A549 (cell line): ENCODE data around the gene FOXQ1. TPM values are rescaled to one million over a fixed set of nuclear protein-coding genes. Genes with fewer than 3 reads are reported as not detected.

ENCODE experiments used
- ATAC-seq, 2 experiments: fragments of 200-7000 bp in 1 of 2; fragments of >200 bp in 1 of 2; cut with Nextera tagmentation in 1 of 2; cut with Tn5 transposase in 1 of 2; 3 replicates each; pipeline versions ENCODE4 v1.8.0 to v1.9.1; 2018 to 2020; ENCODE audit warnings: mild to moderate bottlenecking in 1 of 2, moderate library complexity in 1 of 2
- CTCF ChIA-PET: fragments of 300-600 bp; sonication (Branson Sonifier 250); formaldehyde crosslinking; extraction: SDS; loops from one replicate; lab custom pipeline; 2021; ENCODE audit warnings: antibody characterized with exemption, inconsistent platforms; lab: Yijun Ruan, JAX
- POLR2A ChIA-PET: fragments of 350-600 bp; formaldehyde crosslinking; extraction: SDS; loops from one replicate; lab custom pipeline; 2021; ENCODE audit warnings: antibody characterized with exemption, inconsistent platforms; lab: Yijun Ruan, JAX
- DNase-seq, 2 experiments: peaks; one replicate each; pipeline versions ENCODE4 v3.0.0 to v3.0.0-alpha.2; 2011 to 2016; ENCODE audit warnings: low read depth in 1 of 2, low spot score in 1 of 2
- FAIRE-seq: peaks from 2 replicates; lab custom pipeline; 2011; peaks lifted over from hg19 to GRCh38; lab: Jason Lieb, UNC
- H3K27ac ChIP-seq, 2 experiments: fragments of >200 bp; sonication (Bioruptor Twin); formaldehyde crosslinking; 3 replicates each; pipeline ENCODE4 v1.5.1; 2016 to 2017
- H3K4me1 ChIP-seq: fragments of >200 bp; sonication (Bioruptor Twin); formaldehyde crosslinking; 3 replicates; pipeline ENCODE4 v1.6.1; 2016
- H3K4me2 ChIP-seq: fragments of >200 bp; sonication (Bioruptor Twin); formaldehyde crosslinking; 3 replicates; pipeline ENCODE4 v1.6.1; 2016
- H3K4me3 ChIP-seq: fragments of >200 bp; sonication (Bioruptor Twin); formaldehyde crosslinking; 3 replicates; pipeline ENCODE4 v1.5.1; 2016
- H3K9me3 ChIP-seq: fragments of >200 bp; sonication (Bioruptor Twin); formaldehyde crosslinking; 3 replicates; pipeline ENCODE4 v1.6.1; 2016
- ATOH8 ChIP-seq: fragments of 250-450 bp; sonication (Bioruptor Pico); IDR thresholded peaks from 2 replicates; pipeline ENCODE4 v1.5.0; 2020; ENCODE audit warnings: low read depth, mild to moderate bottlenecking, moderate library complexity
- BCL3 ChIP-seq: fragments of >200 bp; sonication (Bioruptor Twin); formaldehyde crosslinking; IDR thresholded peaks from 3 replicates; pipeline ENCODE4 v1.6.1; 2016
- CBX2 ChIP-seq: fragments of 200-600 bp; sonication (generic); IDR thresholded peaks from 2 replicates; pipeline ENCODE4 v1.6.1; 2016; ENCODE audit warnings: low read depth, mild to moderate bottlenecking, borderline replicate concordance
- CEBPB ChIP-seq, 2 experiments: fragments of >200 bp in 1 of 2; sonication (Bioruptor Twin) in 1 of 2; formaldehyde crosslinking in 1 of 2; IDR thresholded peaks; 2 replicates each; pipeline ENCODE4 v1.6.1; 2012 to 2016
- CTCF ChIP-seq: fragments of >200 bp; sonication (Bioruptor Twin); formaldehyde crosslinking; IDR thresholded peaks from 3 replicates; pipeline ENCODE4 v1.5.1; 2016
- EP300 ChIP-seq, 2 experiments: fragments of >200 bp; sonication (Bioruptor Twin); formaldehyde crosslinking; IDR thresholded peaks; 2 replicates in 1 of 2; 3 replicates in 1 of 2; pipeline ENCODE4 v1.6.1; 2016 to 2017
- FOSB ChIP-seq: fragments of 250-450 bp; sonication (Bioruptor Pico); IDR thresholded peaks from 2 replicates; pipeline ENCODE4 v1.5.0; 2020; ENCODE audit warnings: mild to moderate bottlenecking, moderate library complexity
- FOSL2 ChIP-seq, 2 experiments: fragments of 450-650 bp in 1 of 2; fragments of >200 bp in 1 of 2; sonication (Bioruptor Twin) in 1 of 2; formaldehyde crosslinking; IDR thresholded peaks; 2 replicates each; pipeline versions ENCODE4 v1.5.0 to v1.6.1; 2016 to 2020; ENCODE audit warnings: mild to moderate bottlenecking in 1 of 2, moderate library complexity in 1 of 2
- GATA3 ChIP-seq: IDR thresholded peaks from 2 replicates; pipeline ENCODE4 v1.6.1; 2012; ENCODE audit warnings: borderline replicate concordance
- HES2 ChIP-seq: fragments of >200 bp; sonication (Bioruptor Twin); formaldehyde crosslinking; IDR thresholded peaks from 2 replicates; pipeline ENCODE4 v1.6.1; 2016
- HOXB5 ChIP-seq: fragments of 250-450 bp; sonication (Bioruptor Pico); IDR thresholded peaks from 2 replicates; pipeline ENCODE4 v1.5.0; 2020; ENCODE audit warnings: mild to moderate bottlenecking, moderate library complexity
- JUN ChIP-seq, 2 experiments: fragments of >200 bp; sonication (Bioruptor Twin); formaldehyde crosslinking; IDR thresholded peaks; 2 replicates in 1 of 2; 3 replicates in 1 of 2; pipeline ENCODE4 v1.6.1; 2016 to 2017
- JUNB ChIP-seq: fragments of >200 bp; sonication (Bioruptor Twin); formaldehyde crosslinking; IDR thresholded peaks from 2 replicates; pipeline ENCODE4 v1.6.1; 2016
- MAFK ChIP-seq: fragments of 450-650 bp; IDR thresholded peaks from 2 replicates; pipeline ENCODE4 v1.6.1; 2014; ENCODE audit not compliant: partially characterized antibody
- MAX ChIP-seq: IDR thresholded peaks from 2 replicates; pipeline ENCODE4 v1.6.1; 2012
- NFE2L2 ChIP-seq: fragments of 150-350 bp; conservative IDR thresholded peaks from 2 replicates; pipeline ENCODE4 v1.6.1; 2014; ENCODE audit warnings: low read length
- PBX3 ChIP-seq: IDR thresholded peaks from 2 replicates; pipeline ENCODE4 v1.6.1; 2012
- POLR2A ChIP-seq: IDR thresholded peaks from 2 replicates; pipeline ENCODE4 v1.6.1; 2012; ENCODE audit warnings: mild to moderate bottlenecking, low read length
- RAD21 ChIP-seq, 2 experiments: fragments of >200 bp in 1 of 2; sonication (Bioruptor Twin) in 1 of 2; formaldehyde crosslinking in 1 of 2; IDR thresholded peaks in 1 of 2; conservative IDR thresholded peaks in 1 of 2; 2 replicates in 1 of 2; 3 replicates in 1 of 2; pipeline ENCODE4 v1.6.1; 2012 to 2018; ENCODE audit warnings: inconsistent platforms in 1 of 2
- SMC3 ChIP-seq: fragments of >200 bp; sonication (Bioruptor Twin); formaldehyde crosslinking; IDR thresholded peaks from 3 replicates; pipeline ENCODE4 v1.6.1; 2018; ENCODE audit warnings: inconsistent platforms
- ZSCAN20 ChIP-seq: fragments of 250-450 bp; sonication (Bioruptor Pico); IDR thresholded peaks from 2 replicates; pipeline ENCODE4 v1.8.0; 2022; ENCODE audit warnings: mild to moderate bottlenecking, moderate library complexity
- WGBS: methylation state at CpG from one replicate; pipeline ENCODE4 v1.1.6; 2017; ENCODE audit errors: missing lambda C conversion rate; 5-methylcytosine and 5-hydroxymethylcytosine counted together
- polyA plus RNA-seq, 4 experiments: library from polyadenylated mRNA; depleted of rRNA in 3 of 4; stranded (reverse); fragments of >200 nt; fragmentation: RNase III in 1 of 4; extraction: RNeasy Plus Mini Kit Qiagen cat#74134 plus additional on column Dnase treatment in 1 of 4; gene quantifications; 2 replicates in 3 of 4; 3 replicates in 1 of 4; pipeline ENCODE4 v1.2.3, GENCODE V29; 2011 to 2017

The FOXQ1 gene
- polyA plus RNA-seq, 2 of the 4 experiments (the other 2 are of a cell fraction), result 3.5 to 3.6 TPM

GRCh38 chr6:1322696-1323219 lies 10.9 kb downstream of the FOXQ1 start:
- no peaks in the 10 kb centered on the region for H3K9me3 ChIP-seq
- H3K4me3 ChIP-seq, result no peak overlapping the region
- peak in 1 of 2 experiments; percentile 57 for DNase-seq
- peak overlapping the region; percentile 80 to 84 for H3K27ac ChIP-seq
- FAIRE-seq, result no peak
- ChIA-PET CTCF (interaction anchor here (1.4 to 1.9 kb wide), 3 partner anchors 9 to 13 kb away, joined by 4 to 8 read pairs (median 7); no protein-coding TSS in a partner anchor), POLR2A (no interaction called here)
- 56% methylated on average over 5 of the region's 5 CpGs for WGBS
- H3K4me2 ChIP-seq, result peak overlapping the region; percentile 49
- peaks cover 60% of the 10 kb centered on the region for H3K4me1 ChIP-seq
- TF ChIP-seq POLR2A (no peak), CBX2 (no peak)
- TF ChIP-seq, all 56 proteins: peak for 0
- no peak for ATAC-seq

GRCh38 chr6:1324936-1325335 lies 13.0 kb downstream of the FOXQ1 start:
- DNase-seq, result peak in 1 of 2 experiments; percentile 36
- Histone ChIP-seq H3K4me3 (no peak overlapping the region), H3K4me1 (peaks cover 61% of the 10 kb centered on the region), H3K27ac (peak overlapping the region; percentile 80 to 84), H3K9me3 (no peaks in the 10 kb centered on the region)
- no peak for FAIRE-seq
- WGBS, result 35% methylated on average over 6 of the region's 7 CpGs
- ATAC-seq, result peak in 1 of 2 experiments; percentile 12; a peak in 3 of 6 replicates
- CTCF ChIA-PET, result interaction anchor here (0.6 to 1.9 kb wide), 12 partner anchors 9 to 732 kb away, joined by 3 to 11 read pairs (median 5); partner anchors contain the start of gene FOXQ1
- POLR2A ChIA-PET, result interaction anchor here (0.9 to 1.8 kb wide), 4 partner anchors 9 to 28 kb away, joined by 3 to 20 read pairs (median 6); partner anchors contain the start of gene FOXQ1
- TF ChIP-seq MAFK (peak; percentile 64), CEBPB (IDR thresholded peaks at IDR 0.05) (peak in 1 of 2 experiments; percentile 82; a peak in 3 of 4 replicates), MAX (peak; percentile 56), HOXB5 (no peak)
- TF ChIP-seq, all 56 proteins: peak for 3
- peak overlapping the region; percentile 79 for H3K4me2 ChIP-seq

- POLR2A ChIA-PET, result interaction anchor here (0.9 to 1.8 kb wide), 4 partner anchors 10 to 29 kb away, joined by 3 to 20 read pairs (median 6); partner anchors contain the start of gene FOXQ1
Measured at GRCh38 chr6:1325461-1326309, 13.8 kb downstream of the FOXQ1 start.

More at GRCh38 chr6:1325461-1326309, 13.8 kb downstream of the FOXQ1 start:
- peak overlapping the region; percentile 79 for H3K4me2 ChIP-seq
- H3K9me3 ChIP-seq, result 0 out of 3 replicates have a peak, but pooled peaks cover 3% of the 10 kb centered on the region
- FAIRE-seq (no peak), ATAC-seq (peak; percentile 96), DNase-seq (peak; percentile 77 to 93)
- peak overlapping the region; percentile 80 to 84 for H3K27ac ChIP-seq
- H3K4me3 ChIP-seq, result no peak overlapping the region
- peaks cover 61% of the 10 kb centered on the region for H3K4me1 ChIP-seq
- CTCF ChIA-PET, result interaction anchor here (0.6 to 1.7 kb wide), 11 partner anchors 9 to 733 kb away, joined by 3 to 11 read pairs (median 5); partner anchors contain the start of gene FOXQ1
- TF ChIP-seq GATA3 (peak; percentile 100), BCL3 (peak; percentile 82; the same call in 1 of the 3 replicates), JUN (IDR thresholded peaks at IDR 0.05) (peak; percentile 90 to 92), NFE2L2 (peak; percentile 33), CEBPB (IDR thresholded peaks at IDR 0.05) (peak; percentile 80 to 95), FOSB (CRISPR knock-in tag) (no peak), ATOH8 (no peak), ZSCAN20 (CRISPR knock-in tag) (no peak), JUNB (peak; percentile 97), CTCF (no peak), MAX (peak; percentile 79), HES2 (peak; percentile 35), MAFK (peak; percentile 1), PBX3 (peak; percentile 41; the same call in 1 of the 2 replicates), SMC3 (peak; percentile 46; the same call in 2 of the 3 replicates), POLR2A (no peak), RAD21 (conservative IDR thresholded peaks at IDR 0.05 in 1 of 2, IDR thresholded peaks at IDR 0.05 in 1 of 2) (peak; percentile 19 to 30; a peak in 4 of 5 replicates), EP300 (IDR thresholded peaks at IDR 0.05) (peak; percentile 77 to 90; a peak in 3 of 5 replicates), FOSL2 (IDR thresholded peaks at IDR 0.05) (peak; percentile 95), FOSL2 (CRISPR knock-in tag; IDR thresholded peaks at IDR 0.05) (peak; percentile 97)
- 0% methylated on average over 6 of the region's 6 CpGs for WGBS
